Heart left ventricle (tissue), 13 donors: ENCODE data around the gene MICAL2.

Source experiments
- POLR2A ChIP-seq, 2 donors: fragments of 450-650 bp; IDR thresholded peaks; one replicate each; pipeline ENCODE4 v1.6.1; 2017; ENCODE audit warnings: antibody characterized with exemption in 2 of 2, mild to moderate bottlenecking in 2 of 2, moderate library complexity in 2 of 2
- TF ChIP-seq, protein P1 (sequence below), 12 donors: fragments of 200-600 bp; sonication (generic) in 4 of 12; IDR thresholded peaks; one replicate each; pipeline versions ENCODE4 v1.5.0 to v1.8.0; 2018 to 2022; ENCODE audit warnings: antibody characterized with exemption in 12 of 12, mild to moderate bottlenecking in 5 of 12
- donor health status: ischemic (EF 13 %, LVEDD 7.1; RV severe dilation, severe dysfunction).
- donor health status: DM: no; HTN: yes; CAD: no.
- donor health status: DM: no; HTN: no; CAD: no.
- donor health status: ischemic (EF 25% LVEDD 6.9; RV normal size, moderate dysfunction).
- donor health status: ischemic (EF 25% LVEDD 5.7; RV mildly dilated, moderate dysfunction).
- donor health status: ischemic (EF 35%, LVEDD 5.7; RV mildly dilated, moderate dysfunction).
- donor health status: nonischemic (EF 11% LVEDD 7.7; RV severe dilation, severe dysfunction).
- donor health status: DM: yes; HTN: yes; CAD: no.
- donor health status: PGD.
- donor health status: ischemic (EF 29% LVEDD 5.4; RV normal size, mild dysfunction).
- donor health status: nonischemic (EF 23%, LVEDD 6.1; RV moderate dilation, normal function).

DNA sequence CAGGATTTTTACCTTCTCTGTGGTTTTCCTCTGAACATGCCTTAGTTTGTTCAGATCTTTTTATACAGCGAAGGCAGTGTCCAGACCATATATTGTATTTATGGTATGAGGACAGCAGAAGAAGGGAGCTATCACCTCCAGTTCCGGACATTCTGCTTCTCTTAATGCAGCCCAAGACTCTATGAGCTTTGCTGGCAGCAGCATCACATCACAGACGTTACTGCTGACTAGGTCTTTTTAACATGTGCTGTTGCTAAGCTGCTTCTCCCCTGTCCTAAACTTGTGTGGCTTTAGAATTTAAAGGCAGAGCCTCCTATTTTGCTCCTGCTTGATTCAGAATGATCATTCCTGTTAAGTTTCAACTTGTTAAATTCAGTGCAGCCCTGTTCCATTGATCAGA is 13.4 kb downstream of the MICAL2 start:
- TF ChIP-seq, protein P1, sequence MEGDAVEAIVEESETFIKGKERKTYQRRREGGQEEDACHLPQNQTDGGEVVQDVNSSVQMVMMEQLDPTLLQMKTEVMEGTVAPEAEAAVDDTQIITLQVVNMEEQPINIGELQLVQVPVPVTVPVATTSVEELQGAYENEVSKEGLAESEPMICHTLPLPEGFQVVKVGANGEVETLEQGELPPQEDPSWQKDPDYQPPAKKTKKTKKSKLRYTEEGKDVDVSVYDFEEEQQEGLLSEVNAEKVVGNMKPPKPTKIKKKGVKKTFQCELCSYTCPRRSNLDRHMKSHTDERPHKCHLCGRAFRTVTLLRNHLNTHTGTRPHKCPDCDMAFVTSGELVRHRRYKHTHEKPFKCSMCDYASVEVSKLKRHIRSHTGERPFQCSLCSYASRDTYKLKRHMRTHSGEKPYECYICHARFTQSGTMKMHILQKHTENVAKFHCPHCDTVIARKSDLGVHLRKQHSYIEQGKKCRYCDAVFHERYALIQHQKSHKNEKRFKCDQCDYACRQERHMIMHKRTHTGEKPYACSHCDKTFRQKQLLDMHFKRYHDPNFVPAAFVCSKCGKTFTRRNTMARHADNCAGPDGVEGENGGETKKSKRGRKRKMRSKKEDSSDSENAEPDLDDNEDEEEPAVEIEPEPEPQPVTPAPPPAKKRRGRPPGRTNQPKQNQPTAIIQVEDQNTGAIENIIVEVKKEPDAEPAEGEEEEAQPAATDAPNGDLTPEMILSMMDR (IDR thresholded peaks at IDR 0.05): no peak
- no peak for TF ChIP-seq POLR2A (IDR thresholded peaks at IDR 0.05)
